Measurements from ENCODE around the gene WEE2. TPM values are rescaled to one million over a fixed set of nuclear protein-coding genes. Genes with fewer than 3 reads are reported as not detected.

WEE2 gene
- total RNA-seq, 4 donors from 2014 or later: not detected

GRCh38 chr7:141675436-141676215 is 32.5 kb upstream of the WEE2 start:
- H3K4me1 ChIP-seq: no peaks in the 10 kb centered on the region
- peaks cover 0 to 10% (median 3%) of the 10 kb centered on the region in 4 donors for H3K36me3 ChIP-seq
- TF ChIP-seq EP300 (IDR thresholded peaks at IDR 0.05; ENCODE audit: low read depth) (no peak), CTCF (IDR thresholded peaks at IDR 0.05) (no peak), POLR2AphosphoS5 (IDR thresholded peaks at IDR 0.05) (no peak), POLR2A (IDR thresholded peaks at IDR 0.05) (no peak)
- intact Hi-C loops (cut with DNase I; ENCODE audit: low total_unique reads): no loop called here
- WGBS, 2 donors (ENCODE audit: low coverage in 1 of 2): 78 to 82% methylated on average over 6 of the region's 6 CpGs
- no peak for DNase-seq
- no peaks in the 10 kb centered on the region for H3K27me3 ChIP-seq
- H3K27ac ChIP-seq: no peak overlapping the region
- no peak overlapping the region for H3K4me3 ChIP-seq
- H3K9me3 ChIP-seq: no peaks in the 10 kb centered on the region
- in situ Hi-C loops (cut with MboI; ENCODE audit: low pct_ligation_motif_present in 1 of 4, low pct_unique_long_range_greater_than_20kb in 1 of 4, low sequenced_read_pairs in 3 of 4): no loop called here

GRCh38 chr7:141676618-141677017 is 31.5 kb upstream of the WEE2 start:
- H3K27ac ChIP-seq: no peak overlapping the region
- H3K36me3 ChIP-seq: peaks cover 0 to 7% (median 3%) of the 10 kb centered on the region in 4 donors
- H3K4me1 ChIP-seq: no peaks in the 10 kb centered on the region
- no peak overlapping the region for H3K4me3 ChIP-seq
- no peaks in the 10 kb centered on the region for H3K9me3 ChIP-seq
- H3K27me3 ChIP-seq: no peaks in the 10 kb centered on the region
- TF ChIP-seq EP300 (IDR thresholded peaks at IDR 0.05; ENCODE audit: low read depth): no peak
- no peak for TF ChIP-seq POLR2A (IDR thresholded peaks at IDR 0.05)
- TF ChIP-seq POLR2AphosphoS5 (IDR thresholded peaks at IDR 0.05): no peak
- TF ChIP-seq CTCF (IDR thresholded peaks at IDR 0.05): no peak
- in situ Hi-C loops (cut with MboI; ENCODE audit: low pct_ligation_motif_present in 1 of 4, low pct_unique_long_range_greater_than_20kb in 1 of 4, low sequenced_read_pairs in 3 of 4) (no loop called here), intact Hi-C loops (cut with DNase I; ENCODE audit: low total_unique reads) (no loop called here)
- DNase-seq: no peak
- WGBS, 2 donors (ENCODE audit: low coverage in 1 of 2): 76 to 84% methylated on average over 3 of the region's 3 CpGs

- TF ChIP-seq POLR2AphosphoS5 (IDR thresholded peaks at IDR 0.05) (no peak), POLR2A (IDR thresholded peaks at IDR 0.05) (no peak), EP300 (IDR thresholded peaks at IDR 0.05; ENCODE audit: low read depth) (no peak), CTCF (IDR thresholded peaks at IDR 0.05) (no peak)
- no peak for DNase-seq
- no peaks in the 10 kb centered on the region for H3K9me3 ChIP-seq
- H3K4me3 ChIP-seq: no peak overlapping the region
- H3K27me3 ChIP-seq: no peaks in the 10 kb centered on the region
- no peak overlapping the region for H3K27ac ChIP-seq
- in situ Hi-C loops (cut with MboI; ENCODE audit: low pct_ligation_motif_present in 1 of 4, low pct_unique_long_range_greater_than_20kb in 1 of 4, low sequenced_read_pairs in 3 of 4) (no loop called here), intact Hi-C loops (cut with DNase I; ENCODE audit: low total_unique reads) (no loop called here)
- peaks cover 0 to 16% (median 5%) of the 10 kb centered on the region in 4 donors for H3K36me3 ChIP-seq
- no peaks in the 10 kb centered on the region for H3K4me1 ChIP-seq
Measured at GRCh38 chr7:141679014-141679413, 29.1 kb upstream of the WEE2 start.

GRCh38 chr7:141685285-141686023 is 22.7 kb upstream of the WEE2 start:
- H3K9me3 ChIP-seq: no peaks in the 10 kb centered on the region
- intact Hi-C loops (cut with DNase I; ENCODE audit: low total_unique reads): no loop called here
- DNase-seq: no peak
- H3K4me1 ChIP-seq: no peaks in the 10 kb centered on the region
- H3K27me3 ChIP-seq: no peaks in the 10 kb centered on the region
- no peak overlapping the region for H3K4me3 ChIP-seq
- TF ChIP-seq CTCF (IDR thresholded peaks at IDR 0.05) (no peak), POLR2A (IDR thresholded peaks at IDR 0.05) (no peak)
- H3K36me3 ChIP-seq: peaks cover 0 to 16% (median 7%) of the 10 kb centered on the region in 4 donors
- no peak overlapping the region for H3K27ac ChIP-seq
- in situ Hi-C loops (cut with MboI; ENCODE audit: low pct_ligation_motif_present in 1 of 4, low pct_unique_long_range_greater_than_20kb in 1 of 4, low sequenced_read_pairs in 3 of 4): no loop called here
- 88 to 93% methylated on average over 6 to 27 of the region's 27 CpGs for WGBS, 2 donors (ENCODE audit: low coverage in 1 of 2)

Data from transverse colon (tissue), 4 donors.